H1 (cell line): ENCODE measurements around the gene PXT1. TPM values are rescaled to one million over a fixed set of nuclear protein-coding genes. Genes with fewer than 3 reads are reported as not detected.

Experiments
- CTCF ChIA-PET: fragments of 300-600 bp; sonication (Branson Sonifier 250); formaldehyde crosslinking; loops from one replicate; lab custom pipeline; 2021; ENCODE audit not compliant: partially characterized antibody; lab: Charles Lee
- POLR2A ChIA-PET: fragments of 300-600 bp; sonication (Branson Sonifier 250); formaldehyde crosslinking; loops from one replicate; lab custom pipeline; 2021; ENCODE audit warnings: inconsistent platforms; ENCODE audit not compliant: partially characterized antibody; lab: Charles Lee
- DNase-seq, 2 experiments: peaks; one replicate each; pipeline versions ENCODE4 v3.0.0 to v3.0.0-alpha.2; 2010 to 2022; ENCODE audit warnings: low spot score in 2 of 2, low read depth in 1 of 2, mixed read lengths in 1 of 2
- FAIRE-seq: peaks from 2 replicates; lab custom pipeline; 2011; peaks lifted over from hg19 to GRCh38; lab: Jason Lieb, UNC
- H2AFZ ChIP-seq: 2 replicates; pipeline ENCODE4 v1.8.1; 2012; ENCODE audit warnings: low read length, inconsistent platforms
- H2AK5ac ChIP-seq: 2 replicates; pipeline ENCODE4 v1.6.1; 2013; ENCODE audit warnings: low read depth, low read length
- H2BK120ac ChIP-seq: replicated peaks from 2 replicates; pipeline ENCODE3; 2013; ENCODE audit warnings: low read depth, low read length, inconsistent platforms
- H2BK12ac ChIP-seq: 2 replicates; pipeline ENCODE4 v1.6.1; 2013; ENCODE audit warnings: low read depth, low read length
- H2BK15ac ChIP-seq: 2 replicates; pipeline ENCODE4 v1.6.1; 2013; ENCODE audit warnings: low read length
- H2BK20ac ChIP-seq: 2 replicates; pipeline ENCODE4 v1.6.1; 2013; ENCODE audit warnings: low read length
- H2BK5ac ChIP-seq: 2 replicates; pipeline ENCODE4 v1.6.1; 2013; ENCODE audit warnings: low read depth, low read length
- H3K14ac ChIP-seq: 2 replicates; pipeline ENCODE4 v1.6.1; 2013; ENCODE audit warnings: inconsistent platforms; ENCODE audit not compliant: insufficient read length
- H3K18ac ChIP-seq: 2 replicates; pipeline ENCODE4 v1.6.1; 2013; ENCODE audit warnings: low read length; ENCODE audit errors: extremely low read depth
- H3K23ac ChIP-seq: 2 replicates; pipeline ENCODE4 v1.6.1; 2013; ENCODE audit warnings: inconsistent platforms; ENCODE audit not compliant: insufficient read length
- H3K23me2 ChIP-seq: 2 replicates; pipeline ENCODE4 v1.6.1; 2013; ENCODE audit warnings: low read depth, low read length
- H3K27ac ChIP-seq: 2 replicates; pipeline ENCODE4 v1.6.1; 2011; ENCODE audit warnings: low read depth, low read length, inconsistent platforms
- H3K27me3 ChIP-seq, 4 experiments: replicated peaks in 1 of 4; 1 replicate in 1 of 4; 2 replicates in 3 of 4; pipeline versions ENCODE4 v1.6.1 to v1.8.1; 2011 to 2013; ENCODE audit warnings: low read length in 3 of 4, mild to moderate bottlenecking in 3 of 4, inconsistent platforms in 2 of 4, mixed read lengths in 2 of 4, moderate library complexity in 1 of 4; ENCODE audit not compliant: control insufficient read depth in 3 of 4, insufficient read depth in 3 of 4; ENCODE audit errors: extremely low read depth in 1 of 4
- H3K36me3 ChIP-seq, 4 experiments: 2 replicates each; pipeline versions ENCODE4 v1.6.1 to v1.8.1; 2011 to 2013; ENCODE audit warnings: mild to moderate bottlenecking in 4 of 4, low read length in 3 of 4, moderate library complexity in 2 of 4, control low read depth in 1 of 4, inconsistent platforms in 1 of 4; ENCODE audit not compliant: insufficient read depth in 4 of 4, control insufficient read depth in 2 of 4
- H3K4ac ChIP-seq: replicated peaks from 2 replicates; pipeline ENCODE3; 2013; ENCODE audit warnings: low read length, low read depth, mixed read lengths, inconsistent platforms; ENCODE audit not compliant: insufficient read length
- H3K4me1 ChIP-seq, 4 experiments: replicated peaks in 1 of 4; 1 replicate in 1 of 4; 2 replicates in 3 of 4; pipeline versions ENCODE4 v1.6.1 to v1.8.1; 2011 to 2013; ENCODE audit warnings: low read length in 3 of 4, inconsistent platforms in 2 of 4, mixed read lengths in 1 of 4; ENCODE audit not compliant: insufficient read depth in 4 of 4, control insufficient read depth in 3 of 4
- H3K4me2 ChIP-seq, 2 experiments: 2 replicates each; pipeline versions ENCODE4 v1.6.1 to v1.8.1; 2011 to 2013; ENCODE audit warnings: low read depth in 2 of 2, low read length in 2 of 2, control low read depth in 1 of 2, inconsistent platforms in 1 of 2, mild to moderate bottlenecking in 1 of 2; ENCODE audit not compliant: insufficient read depth in 1 of 2
- H3K4me3 ChIP-seq, 4 experiments: fragments of 200-600, 300-600 bp in 1 of 4; sonication (generic), shearing (Covaris generic), sonication (Bioruptor Twin) in 1 of 4; 2 replicates each; pipeline versions ENCODE4 v1.5.1 to v1.8.1; 2011 to 2016; ENCODE audit warnings: low read length in 4 of 4, low read depth in 3 of 4, control low read depth in 2 of 4, inconsistent platforms in 2 of 4, mild to moderate bottlenecking in 2 of 4, mixed read lengths in 1 of 4, moderate library complexity in 1 of 4; ENCODE audit not compliant: insufficient read depth in 2 of 4; ENCODE audit errors: extremely low read depth in 1 of 4
- H3K56ac ChIP-seq: replicated peaks from 2 replicates; pipeline ENCODE3; 2013; ENCODE audit warnings: low read depth, mild to moderate bottlenecking, mixed read lengths, low read length, inconsistent platforms; ENCODE audit not compliant: insufficient read length
- H3K79me1 ChIP-seq: 2 replicates; pipeline ENCODE4 v1.6.1; 2013; ENCODE audit warnings: low read depth, low read length, control low read depth
- H3K79me2 ChIP-seq, 2 experiments: 2 replicates each; pipeline versions ENCODE4 v1.6.1 to v1.8.1; 2012 to 2013; ENCODE audit warnings: low read length in 2 of 2, mild to moderate bottlenecking in 2 of 2, inconsistent platforms in 1 of 2; ENCODE audit not compliant: insufficient read depth in 2 of 2, control insufficient read depth in 1 of 2
- H3K9ac ChIP-seq, 4 experiments: replicated peaks in 1 of 4; 1 replicate in 1 of 4; 2 replicates in 3 of 4; pipeline versions ENCODE4 v1.6.1 to v1.8.1; 2011 to 2013; ENCODE audit warnings: low read depth in 3 of 4, low read length in 3 of 4, control low read depth in 2 of 4, mild to moderate bottlenecking in 2 of 4, moderate library complexity in 2 of 4, inconsistent platforms in 1 of 4; ENCODE audit errors: extremely low read depth in 1 of 4
- H3K9me3 ChIP-seq, 2 experiments: 2 replicates each; pipeline versions ENCODE4 v1.6.1 to v1.8.1; 2012 to 2013; ENCODE audit warnings: mild to moderate bottlenecking in 2 of 2, moderate library complexity in 2 of 2, control low read depth in 1 of 2, inconsistent platforms in 1 of 2, low read depth in 1 of 2, low read length in 1 of 2, mixed read lengths in 1 of 2; ENCODE audit not compliant: insufficient read depth in 2 of 2
- H4K20me1 ChIP-seq, 2 experiments: replicated peaks in 1 of 2; 2 replicates each; pipeline versions ENCODE3 to v1.8.1; 2011 to 2013; ENCODE audit warnings: inconsistent platforms in 2 of 2, low read length in 2 of 2, mild to moderate bottlenecking in 1 of 2; ENCODE audit not compliant: insufficient read depth in 2 of 2, control insufficient read depth in 1 of 2
- H4K5ac ChIP-seq: 2 replicates; pipeline ENCODE4 v1.6.1; 2013; ENCODE audit warnings: low read length, low read depth, mixed read lengths, inconsistent platforms; ENCODE audit not compliant: insufficient read length
- H4K8ac ChIP-seq: 2 replicates; pipeline ENCODE4 v1.8.0; 2013; ENCODE audit warnings: mild to moderate bottlenecking, moderate library complexity, low read length, inconsistent platforms; ENCODE audit not compliant: insufficient read depth; ENCODE audit errors: extremely low read depth
- H4K91ac ChIP-seq: replicated peaks from 2 replicates; pipeline ENCODE3; 2013; ENCODE audit warnings: low read length, mixed read lengths, inconsistent platforms; ENCODE audit not compliant: insufficient read length
- ASH2L ChIP-seq: fragments of 200-600, 300-600 bp; sonication (generic); IDR thresholded peaks from one replicate; pipeline ENCODE4 v1.7.1; 2017; ENCODE audit warnings: low read length
- WGBS, 2 experiments: shearing (Covaris generic) in 1 of 2; methylation state at CpG; one replicate each; pipeline versions ENCODE4 v1.1.6 to v1.1.7; 2013 to 2015; ENCODE audit warnings: low lambda C conversion rate in 2 of 2, mixed read lengths in 2 of 2, inconsistent platforms in 1 of 2, low coverage in 1 of 2, missing lambda C conversion rate in 1 of 2; ENCODE audit not compliant: insufficient replicate concordance in 2 of 2, insufficient coverage in 1 of 2, insufficient read length in 1 of 2; ENCODE audit errors: extremely low coverage in 1 of 2, missing lambda C conversion rate in 1 of 2; 5-methylcytosine and 5-hydroxymethylcytosine counted together
- polyA plus RNA-seq, 7 experiments: library from polyadenylated mRNA; depleted of rRNA in 3 of 7; stranded (reverse) in 5 of 7; unstranded in 2 of 7; fragments of >200 nt in 5 of 7; fragments of 200-250 nt in 2 of 7; gene quantifications; 1 replicate in 5 of 7; 2 replicates in 1 of 7; 4 replicates in 1 of 7; pipeline versions ENCODE4 v1.2.1 to v1.2.3, GENCODE V29; 2011 to 2013; ENCODE audit warnings: missing spikeins in 2 of 7, mixed read lengths in 2 of 7
- total RNA-seq: library from RNA; stranded (reverse); fragmentation: NEBNext Ultra II Directional; extraction: Animal tissue kit (Norgen Biotek cat#: 25700); gene quantifications from 2 replicates; pipeline ENCODE4 v1.2.1, GENCODE V29; 2021

Gene PXT1
- total and polyA plus RNA-seq, 2 of the 8 experiments (the other 6 are each of a cell fraction or from before 2014, with no cell fraction given): 0.06 TPM; not detected in 1

GRCh38 chr6:36378936-36379335 lies 63.7 kb downstream of the PXT1 start:
- no peak overlapping the region for H4K5ac ChIP-seq
- no peak overlapping the region for H3K14ac ChIP-seq
- no peaks in the 10 kb centered on the region for H3K23me2 ChIP-seq
- no peak overlapping the region for H3K18ac ChIP-seq
- peaks cover 0 to 2% (median 0%) of the 10 kb centered on the region in 4 experiments; a peak in 1 of 7 replicates for H3K27me3 ChIP-seq
- FAIRE-seq (no peak), DNase-seq (no peak)
- no peak for TF ChIP-seq ASH2L
- no peak overlapping the region for H3K4me3 ChIP-seq
- H2AK5ac ChIP-seq: no peak overlapping the region
- no peaks in the 10 kb centered on the region for H3K79me1 ChIP-seq
- no peak overlapping the region for H2AFZ ChIP-seq
- H4K20me1 ChIP-seq: no peaks in the 10 kb centered on the region
- H3K36me3 ChIP-seq: no peaks in the 10 kb centered on the region
- no peak overlapping the region for H3K4me2 ChIP-seq
- H3K4ac ChIP-seq: no peak overlapping the region
- H2BK12ac ChIP-seq: no peak overlapping the region
- no peaks in the 10 kb centered on the region for H3K9me3 ChIP-seq
- H4K91ac ChIP-seq: no peak overlapping the region
- ChIA-PET CTCF (interaction anchor here (0.7 kb wide), 1 partner anchor 38 kb away, joined by 3 read pairs; no protein-coding TSS in a partner anchor), POLR2A (no interaction called here)
- H2BK120ac ChIP-seq: no peak overlapping the region
- no peaks in the 10 kb centered on the region for H3K79me2 ChIP-seq
- peaks cover 0 to 8% (median 4%) of the 10 kb centered on the region in 4 experiments; a peak in 4 of 7 replicates for H3K4me1 ChIP-seq
- H3K9ac ChIP-seq: no peak overlapping the region
- H3K27ac ChIP-seq: no peak overlapping the region
- no peak overlapping the region for H2BK5ac ChIP-seq
- no peak overlapping the region for H3K23ac ChIP-seq
- 90% methylated on average over 10 of the region's 10 CpGs; no CpG with 5 or more reads in 1 of the 2 experiments for WGBS, 2 experiments
- no peak overlapping the region for H4K8ac ChIP-seq
- H2BK15ac ChIP-seq: no peak overlapping the region
- no peak overlapping the region for H2BK20ac ChIP-seq
- H3K56ac ChIP-seq: no peak overlapping the region
